GM18909 (cell line): Measurements from ENCODE around the gene IL1RN.
A peak's percentile ranks its signal among the peaks of the same experiment; 100 is the strongest.

Source experiments
- ATAC-seq: cut with Tn5 transposase; IDR thresholded peaks from one replicate; pipeline ENCODE4 v1.9.1; 2021; ENCODE audit warnings: mild to moderate bottlenecking; ENCODE audit not compliant: unreplicated experiment, poor library complexity

The IL1RN gene

DNA sequence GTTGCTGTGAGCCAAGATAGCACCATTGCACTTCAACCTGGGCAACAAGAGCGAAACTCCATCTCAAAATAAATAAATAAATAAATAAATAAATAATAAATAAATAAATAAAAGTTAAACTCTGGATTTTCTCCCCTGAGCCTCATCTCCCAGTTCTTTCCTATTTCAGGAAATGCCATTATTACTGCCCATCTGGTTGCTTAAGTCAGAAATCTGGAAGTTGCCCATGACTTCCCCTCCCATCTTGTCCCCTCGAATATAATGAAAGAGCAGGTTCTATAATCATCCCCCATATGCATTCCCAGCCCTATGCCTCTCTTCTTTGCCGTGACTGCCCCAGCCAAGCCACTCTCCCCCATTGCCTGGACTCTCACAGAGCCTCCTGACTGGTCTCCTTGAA is 42.2 kb downstream of the IL1RN start:
- ATAC-seq, result no peak

DNA sequence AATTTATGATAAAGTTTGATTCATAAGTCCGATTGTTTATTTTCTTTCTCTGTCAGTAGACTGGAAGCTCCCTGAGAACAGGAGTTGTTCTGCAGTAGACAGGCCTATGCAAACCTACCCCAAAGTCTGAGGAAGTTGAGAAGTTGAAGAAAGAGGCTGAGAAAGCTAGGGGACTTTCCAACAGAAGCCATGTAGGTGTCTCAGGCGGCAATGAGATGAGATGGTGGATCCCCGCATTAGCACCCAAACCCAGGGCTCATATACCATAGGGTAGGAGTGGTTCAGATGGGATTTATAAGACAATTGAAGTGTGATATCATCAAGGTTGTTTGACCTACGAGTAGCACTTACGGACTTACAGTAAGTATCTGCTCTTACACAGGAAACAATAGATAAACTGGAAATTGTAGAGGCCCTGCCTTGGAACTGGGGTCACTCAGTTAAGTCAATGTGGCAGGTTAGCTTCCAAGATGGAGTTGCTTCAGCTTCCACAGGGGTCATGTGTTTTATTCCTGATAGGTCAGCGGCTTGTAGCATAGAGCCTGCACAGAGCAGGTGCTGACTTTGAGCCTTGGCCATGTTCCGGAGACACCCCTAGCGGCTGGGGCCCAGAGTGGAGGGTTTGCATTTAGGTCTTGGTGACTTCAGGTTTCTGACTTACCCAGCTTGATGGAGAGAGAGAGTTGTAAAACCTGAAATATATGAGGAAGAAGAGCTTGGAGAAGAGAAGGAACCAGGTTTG is 44.1 kb downstream of the IL1RN start:
- no peak for ATAC-seq

DNA sequence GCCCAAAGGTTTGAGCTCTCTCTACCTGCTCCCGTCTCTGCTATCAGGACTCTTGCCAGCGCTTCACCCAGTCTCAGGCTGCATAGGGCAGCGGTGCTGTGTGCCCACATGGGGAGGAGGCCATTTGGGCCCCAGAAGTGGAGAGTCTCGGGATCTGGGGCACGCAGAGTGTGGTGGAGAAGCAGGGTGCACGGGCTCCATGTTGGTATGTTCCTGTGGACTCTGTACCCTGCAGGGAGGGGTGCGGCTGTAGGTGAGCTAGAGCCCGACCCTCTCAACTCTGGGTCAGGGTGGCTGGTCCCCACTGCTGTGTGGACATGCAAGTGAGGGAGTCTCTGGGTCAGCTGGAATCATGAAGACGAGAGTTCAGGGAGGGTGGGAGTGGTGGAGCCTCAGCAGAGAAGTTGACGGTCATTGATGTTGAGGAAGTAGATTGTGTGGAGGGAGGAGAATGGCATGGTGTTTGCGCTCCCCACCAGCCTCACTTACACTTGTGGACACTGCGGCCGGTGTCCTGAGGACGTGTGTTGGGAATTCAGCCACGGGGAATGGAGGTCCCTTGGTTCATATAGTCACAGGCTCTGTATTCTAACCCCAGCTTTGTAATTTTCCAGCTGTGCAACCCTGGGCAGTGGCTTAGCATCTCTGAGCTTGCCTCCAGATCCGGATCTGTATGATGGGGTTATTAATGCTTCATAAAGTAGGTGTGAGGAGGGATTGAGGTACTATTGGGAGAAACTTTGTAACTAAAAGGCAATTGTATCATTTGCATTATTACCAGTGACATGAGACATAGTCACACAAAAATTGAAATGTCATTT is 45.5 kb downstream of the IL1RN start:
- ATAC-seq, result no peak

DNA sequence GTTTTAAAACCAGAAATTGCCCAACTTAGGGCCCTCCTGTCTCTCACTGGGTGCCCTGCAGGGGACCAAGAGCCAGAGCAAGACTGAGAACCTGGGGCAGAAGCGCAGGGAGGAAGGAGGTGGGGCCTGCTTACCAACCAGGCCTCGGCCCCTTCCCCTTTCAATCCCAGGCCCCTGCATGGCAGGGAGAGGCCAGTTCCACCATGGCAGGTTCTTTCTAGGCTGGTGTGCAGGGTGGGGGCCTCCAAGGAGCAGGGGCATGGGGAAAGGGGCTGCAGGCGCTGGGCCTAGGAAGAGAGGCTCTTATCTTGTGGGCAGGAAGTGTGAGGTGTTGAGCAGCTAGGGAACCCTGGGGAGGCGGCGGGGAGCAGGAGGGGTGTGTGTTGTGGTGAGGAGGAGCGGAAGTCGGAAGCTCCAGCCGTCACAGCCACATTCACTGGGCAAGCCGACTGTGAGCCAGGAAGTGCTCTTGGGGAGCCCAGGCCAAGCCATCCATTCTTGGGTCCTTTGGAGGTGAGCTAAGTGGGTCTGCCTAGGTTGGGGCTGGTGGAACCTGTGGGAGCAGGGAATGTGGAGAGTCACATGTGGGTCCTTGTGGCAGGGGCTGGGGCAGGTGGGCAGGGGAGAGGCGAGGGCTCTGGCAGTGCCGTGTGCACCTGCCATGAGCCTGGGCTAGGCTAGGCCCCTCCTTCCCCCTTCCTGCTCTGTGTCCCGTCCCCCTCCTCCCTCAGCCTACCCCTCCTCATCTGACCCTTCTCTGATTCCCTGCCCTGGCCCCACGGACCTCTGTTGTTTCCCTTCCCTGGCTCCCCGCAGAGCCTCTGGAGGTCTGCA is 46.4 kb downstream of the IL1RN start, which contains the start of gene PSD4:
TSS of gene PSD4 (plus strand) at position 430 of the 834 bp plus-strand sequence. CDS start 8,486 bp downstream, outside the sequence.
- peak; percentile 85 for ATAC-seq

DNA sequence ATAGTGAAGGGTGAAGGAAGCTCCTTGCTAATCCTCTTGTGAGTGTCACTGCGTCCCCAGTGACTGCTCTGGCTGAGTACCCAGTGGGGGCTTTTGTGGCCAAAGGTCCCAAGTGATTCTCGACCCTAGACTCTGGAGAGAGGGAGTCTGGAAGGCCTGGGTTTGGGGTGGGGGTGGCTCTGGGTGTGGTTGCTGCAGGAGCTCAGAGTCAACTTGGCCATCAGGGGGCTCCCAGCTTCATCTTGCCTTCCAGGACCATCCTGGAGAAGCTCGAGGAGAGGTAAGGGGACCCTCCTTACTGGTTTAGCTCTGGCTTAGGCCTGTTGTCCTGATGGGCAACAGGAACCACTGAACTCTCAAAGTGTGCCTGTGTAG is 47.0 kb downstream of the IL1RN start:
- no peak for ATAC-seq

DNA sequence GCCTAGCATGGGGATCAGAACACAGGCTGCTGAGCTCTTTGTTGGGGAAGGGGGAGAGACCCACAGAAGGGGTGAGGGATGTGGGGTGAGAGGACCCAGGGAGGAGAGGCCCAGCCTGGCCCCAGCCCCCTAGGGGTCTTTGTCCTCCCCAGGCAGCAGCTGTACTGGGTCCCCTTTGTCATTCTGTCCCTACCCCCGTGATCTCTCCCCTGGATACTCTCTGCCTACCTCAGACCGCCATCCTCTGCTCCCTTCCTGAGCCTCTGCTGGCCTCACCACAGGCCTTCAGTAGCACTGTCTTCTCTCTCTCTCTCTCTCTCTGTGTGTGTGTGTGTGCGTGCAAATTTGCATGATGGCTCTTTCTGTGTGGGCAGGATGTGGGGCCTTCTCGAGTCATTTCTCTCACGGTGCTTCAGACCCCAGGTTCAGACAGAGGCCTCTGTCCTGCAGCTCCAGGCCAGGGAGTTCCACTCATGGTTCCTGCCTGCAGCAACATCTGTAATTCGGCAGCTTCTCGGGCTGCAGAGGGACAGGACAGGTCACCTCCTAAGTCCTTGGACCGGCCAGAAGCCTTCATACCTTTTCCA is 47.7 kb downstream of the IL1RN start:
- peak; percentile 70 for ATAC-seq

DNA sequence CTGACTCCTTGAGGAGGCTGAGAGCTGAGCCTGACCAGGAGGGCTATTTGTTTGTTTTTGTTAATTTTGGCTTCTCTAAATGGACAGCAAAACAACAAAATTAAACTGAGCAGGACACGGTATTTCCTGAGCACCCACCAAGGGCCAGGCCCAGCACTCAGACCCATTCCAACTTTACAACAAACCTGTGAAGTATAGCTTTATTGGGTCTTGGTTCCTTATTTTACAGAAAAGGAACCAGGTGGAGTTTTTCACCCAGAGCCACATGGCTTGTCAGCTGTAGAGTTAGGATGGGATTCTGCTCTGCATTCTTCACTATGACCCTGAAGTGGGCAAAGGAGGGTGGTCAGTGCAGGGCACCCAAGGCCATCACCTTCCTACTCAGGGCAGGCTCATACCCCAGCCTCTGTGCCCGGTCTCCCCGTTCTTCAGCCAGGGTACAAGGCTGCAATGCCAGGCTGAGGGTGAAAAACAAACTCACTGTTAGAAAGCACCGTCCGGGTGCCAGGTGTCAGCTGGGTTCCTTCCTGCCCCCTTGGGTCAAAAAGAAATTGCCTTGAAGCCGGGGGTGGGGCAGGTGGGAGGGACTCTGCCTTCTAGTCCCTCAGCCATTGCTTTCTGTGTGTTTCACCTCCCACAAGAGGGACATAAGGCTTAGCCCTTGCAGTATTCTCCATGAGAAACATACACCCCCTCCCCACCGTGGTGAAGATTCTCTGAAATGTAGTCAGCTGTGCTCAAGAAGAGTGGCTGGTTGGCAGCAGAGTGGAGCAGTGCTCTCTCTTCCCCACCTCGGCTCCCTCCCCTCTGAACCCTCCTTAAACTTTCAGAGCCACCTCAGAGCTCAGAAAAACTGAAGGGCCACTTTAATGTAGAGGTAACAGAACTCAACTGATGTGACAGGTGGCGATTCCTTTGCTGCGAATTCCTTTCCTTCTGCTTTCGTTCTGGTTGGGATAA is 48.6 kb downstream of the IL1RN start:
- ATAC-seq, result peak; percentile 16

DNA sequence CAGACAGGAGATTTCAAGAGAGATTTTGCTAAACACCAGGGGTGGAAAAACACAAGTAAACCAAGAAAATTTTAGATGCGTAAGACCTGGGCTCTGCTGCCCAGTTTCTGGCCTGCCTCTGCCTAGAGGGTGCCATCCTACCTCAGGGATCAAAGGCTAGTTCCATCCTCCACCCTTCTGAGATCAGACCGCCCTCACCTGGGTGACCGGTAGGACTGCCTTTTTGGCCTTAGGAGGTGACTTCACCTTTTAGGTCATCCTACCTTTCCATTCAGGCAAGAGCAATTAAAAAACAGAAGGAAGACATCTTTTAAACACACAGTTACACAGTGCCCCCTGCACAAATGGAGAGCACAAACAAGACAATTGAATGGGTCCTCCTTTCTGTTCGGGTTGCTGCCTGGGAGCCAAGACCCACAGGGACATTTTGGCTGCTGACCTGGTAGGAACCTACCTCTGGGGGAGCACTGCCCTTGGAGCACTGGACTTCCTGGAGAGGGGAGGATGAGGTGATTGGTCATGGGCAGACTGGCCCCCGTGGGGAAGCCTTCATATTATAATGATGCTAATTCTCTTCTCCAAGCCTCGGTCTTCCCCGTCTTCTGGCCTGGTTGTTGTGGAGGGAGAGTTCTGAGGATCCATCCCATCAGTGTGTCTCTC is 49.4 kb downstream of the IL1RN start:
- ATAC-seq, result no peak

GRCh38 chr2:113178069-113178746 is 50.8 kb downstream of the IL1RN start:
- no peak for ATAC-seq

- no peak for ATAC-seq
Observed at GRCh38 chr2:113178891-113179290, 51.5 kb downstream of the IL1RN start.

GRCh38 chr2:113179446-113180045 is 52.1 kb downstream of the IL1RN start:
- ATAC-seq, result no peak

GRCh38 chr2:113180131-113180946 is 52.9 kb downstream of the IL1RN start:
- no peak for ATAC-seq

DNA sequence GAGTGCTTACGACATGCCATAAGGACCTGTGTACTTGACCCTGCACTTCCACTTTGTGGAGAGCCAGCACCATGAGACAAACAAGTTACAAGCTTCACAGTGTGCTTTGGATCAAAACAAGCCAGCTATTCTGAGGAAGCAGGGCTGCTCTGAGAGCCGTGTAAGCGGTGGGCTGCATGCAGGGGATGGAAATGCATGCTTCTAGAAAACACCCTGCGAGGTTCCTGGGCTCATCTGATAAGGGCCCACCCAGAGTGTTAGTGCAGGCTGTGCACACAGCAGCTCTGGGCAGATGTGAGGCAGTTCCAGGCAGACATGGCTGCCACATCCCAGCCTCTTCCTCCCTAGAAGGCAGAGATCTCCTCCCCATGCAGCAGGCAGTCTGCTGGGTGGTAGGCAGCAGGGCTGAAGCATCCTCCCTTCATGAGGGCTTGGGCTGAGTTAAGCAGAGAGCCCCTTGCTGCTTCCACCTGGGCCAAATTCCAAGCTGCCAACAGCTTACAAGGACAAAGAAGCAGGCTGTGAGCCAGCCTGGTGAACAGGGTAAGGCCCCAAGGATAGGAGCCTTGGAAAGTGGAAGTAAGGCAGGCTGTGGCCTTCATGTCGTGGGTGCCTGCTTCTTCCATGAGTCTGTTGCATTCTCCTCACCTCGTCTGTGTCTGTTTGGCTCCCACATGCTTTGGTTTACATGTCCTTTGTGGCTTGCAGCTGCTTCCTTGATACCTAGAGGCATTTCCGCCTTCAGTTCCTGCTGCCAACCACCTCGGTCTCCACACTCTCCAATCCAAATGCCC is 54.1 kb downstream of the IL1RN start:
- no peak for ATAC-seq

DNA sequence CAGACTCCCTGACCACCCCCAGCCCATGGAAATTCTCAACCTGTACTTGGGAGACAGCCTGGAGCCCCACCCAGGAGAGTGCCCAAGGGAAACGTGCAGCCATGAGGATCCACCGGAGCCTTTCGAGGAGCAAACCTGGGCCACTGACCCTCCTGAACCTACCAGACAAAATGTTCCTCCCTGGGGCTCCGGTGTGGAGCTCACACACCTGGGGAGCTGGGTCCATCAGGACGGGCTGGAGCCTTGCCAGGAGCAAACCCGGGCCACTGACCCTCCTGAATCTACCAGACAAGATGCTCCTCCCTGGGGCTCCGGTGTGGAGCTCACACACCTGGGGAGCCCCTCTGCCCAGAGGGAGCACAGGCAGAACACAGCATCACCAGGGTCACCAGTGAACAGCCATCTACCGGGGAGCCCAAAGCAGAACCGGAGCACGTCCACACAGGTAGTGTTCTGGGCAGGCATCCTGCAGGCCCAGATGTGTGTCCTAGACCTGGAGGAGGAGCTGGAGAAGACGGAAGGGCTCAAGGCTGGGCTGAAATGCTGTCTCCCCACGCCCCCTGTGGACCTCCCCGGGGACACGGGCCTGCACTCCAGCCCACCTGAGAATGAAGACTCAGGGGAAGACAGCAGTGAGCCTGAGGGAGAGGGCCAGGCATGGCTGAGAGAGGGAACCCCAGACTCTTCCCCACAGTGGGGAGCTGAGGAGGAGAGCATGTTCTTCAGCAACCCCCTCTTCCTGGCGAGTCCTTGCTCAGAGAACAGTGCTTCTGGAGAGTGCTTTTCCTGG is 55.3 kb downstream of the IL1RN start:
- no peak for ATAC-seq

DNA sequence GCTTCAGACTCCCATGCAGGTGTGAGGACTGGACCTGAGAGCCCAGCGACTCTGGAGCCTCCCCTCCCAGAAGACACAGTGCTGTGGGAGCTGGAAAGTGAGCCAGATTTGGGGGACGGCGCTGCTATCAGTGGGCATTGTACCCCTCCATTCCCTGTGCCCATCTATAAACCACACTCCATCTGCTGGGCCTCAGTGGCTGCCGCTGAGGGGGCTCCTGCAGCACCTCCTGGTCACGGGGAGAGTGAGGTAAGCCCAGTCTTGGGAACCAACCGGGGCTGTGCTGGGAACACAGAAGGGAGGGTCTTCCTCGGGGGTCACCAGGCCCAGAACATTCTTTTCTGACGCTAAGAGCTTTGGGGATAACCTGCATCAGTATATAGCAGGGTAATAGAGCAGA is 55.9 kb downstream of the IL1RN start:
- no peak for ATAC-seq
